Kidney tubule cell (primary cell): ENCODE data around the gene GINS2.

Experiments
- DNase-seq: peaks from one replicate; pipeline ENCODE4 v3.0.0-alpha.2; 2018; ENCODE audit warnings: low spot score

Gene GINS2

GRCh38 chr16:85639529-85640253, 49.1 kb downstream of the GINS2 start:
- DNase-seq = peak; percentile 57

GRCh38 chr16:85638695-85639409, 49.9 kb downstream of the GINS2 start:
- DNase-seq = no peak

GRCh38 chr16:85637808-85638647, 50.7 kb downstream of the GINS2 start:
- DNase-seq = peak; percentile 82

- DNase-seq = no peak
Observed at GRCh38 chr16:85637061-85637807, 51.5 kb downstream of the GINS2 start.

GRCh38 chr16:85636234-85636812, 52.4 kb downstream of the GINS2 start:
- DNase-seq = peak; percentile 29

GRCh38 chr16:85635545-85636140, 53.1 kb downstream of the GINS2 start:
- DNase-seq = peak; percentile 35

GRCh38 chr16:85634747-85635544, 53.8 kb downstream of the GINS2 start:
- DNase-seq = no peak

GRCh38 chr16:85633888-85634287, 54.9 kb downstream of the GINS2 start:
- DNase-seq = no peak

- no peak for DNase-seq
Observed at GRCh38 chr16:85633438-85633743, 55.4 kb downstream of the GINS2 start.

- no peak for DNase-seq
Observed at GRCh38 chr16:85632709-85633437, 55.9 kb downstream of the GINS2 start.

- no peak for DNase-seq
Observed at GRCh38 chr16:85631802-85632393, 56.9 kb downstream of the GINS2 start.

GRCh38 chr16:85631230-85631629, 57.5 kb downstream of the GINS2 start:
- DNase-seq = no peak

- no peak for DNase-seq
Observed at GRCh38 chr16:85629853-85630252, 58.9 kb downstream of the GINS2 start.

GRCh38 chr16:85629326-85629725, 59.4 kb downstream of the GINS2 start:
- no peak for DNase-seq

- no peak for DNase-seq
Observed at GRCh38 chr16:85628645-85629044, 60.1 kb downstream of the GINS2 start.

GRCh38 chr16:85628265-85628556, 60.5 kb downstream of the GINS2 start:
- no peak for DNase-seq

GRCh38 chr16:85627526-85628264, 61.1 kb downstream of the GINS2 start:
- no peak for DNase-seq

- no peak for DNase-seq
Observed at GRCh38 chr16:85627089-85627488, 61.7 kb downstream of the GINS2 start.
